Activated B cell treated with CpG ODN at 0.5 μM for 24 hours (primary cell): ENCODE data around the gene OTOL1. TPM values are rescaled to one million over a fixed set of nuclear protein-coding genes. Genes with fewer than 3 reads are reported as not detected.

ENCODE experiments used
- ATAC-seq: fragments of 200-7000 bp; cut with Tn5 transposase; one replicate; pipeline ENCODE4 v1.10.0; 2021; ENCODE audit warnings: low read depth, mild to moderate bottlenecking, moderate library complexity
- CTCF ChIA-PET: fragments of 350-600 bp; sonication (Branson Sonifier 250); formaldehyde crosslinking; loops from one replicate; lab custom pipeline; 2021; ENCODE audit warnings: antibody characterized with exemption; lab: Charles Lee
- POLR2A ChIA-PET: fragments of 350-600 bp; sonication (Branson Sonifier 250); formaldehyde crosslinking; loops from one replicate; lab custom pipeline; 2021; ENCODE audit warnings: antibody characterized with exemption; lab: Charles Lee
- DNase-seq: peaks from one replicate; pipeline ENCODE4 v3.0.0; 2022
- H3K27ac Mint-ChIP-seq: one replicate; pipeline ENCODE4 v1.8.0; 2020; ENCODE audit warnings: mixed read lengths
- H3K27me3 Mint-ChIP-seq: one replicate; pipeline ENCODE4 v1.8.0; 2021; ENCODE audit warnings: mixed read lengths
- H3K36me3 Mint-ChIP-seq: one replicate; pipeline ENCODE4 v1.8.0; 2021; ENCODE audit warnings: low read depth, mixed read lengths
- H3K4me1 Mint-ChIP-seq: one replicate; pipeline ENCODE4 v1.8.0; 2021; ENCODE audit warnings: mixed read lengths
- H3K4me3 Mint-ChIP-seq: one replicate; pipeline ENCODE4 v1.8.0; 2020; ENCODE audit warnings: mild to moderate bottlenecking, mixed read lengths
- H3K9me3 Mint-ChIP-seq: one replicate; pipeline ENCODE4 v1.8.0; 2020; ENCODE audit warnings: mixed read lengths
- CTCF ChIP-seq: fragments of 200-600 bp; IDR thresholded peaks from one replicate; pipeline ENCODE4 v1.8.0; 2022; ENCODE audit warnings: antibody characterized with exemption, mild to moderate bottlenecking
- intact Hi-C: fragments of 100-400 bp; cut with micrococcal nuclease; formaldehyde crosslinking; loops from one replicate; pipeline ENCODE4 v1.15.1; 2024
- total RNA-seq: library from RNA; stranded (reverse); gene quantifications from 2 replicates; pipeline ENCODE4 v1.2.3, GENCODE V29; 2022

The OTOL1 gene
- total RNA-seq, 1 donor from 2014 or later: not detected

DNA sequence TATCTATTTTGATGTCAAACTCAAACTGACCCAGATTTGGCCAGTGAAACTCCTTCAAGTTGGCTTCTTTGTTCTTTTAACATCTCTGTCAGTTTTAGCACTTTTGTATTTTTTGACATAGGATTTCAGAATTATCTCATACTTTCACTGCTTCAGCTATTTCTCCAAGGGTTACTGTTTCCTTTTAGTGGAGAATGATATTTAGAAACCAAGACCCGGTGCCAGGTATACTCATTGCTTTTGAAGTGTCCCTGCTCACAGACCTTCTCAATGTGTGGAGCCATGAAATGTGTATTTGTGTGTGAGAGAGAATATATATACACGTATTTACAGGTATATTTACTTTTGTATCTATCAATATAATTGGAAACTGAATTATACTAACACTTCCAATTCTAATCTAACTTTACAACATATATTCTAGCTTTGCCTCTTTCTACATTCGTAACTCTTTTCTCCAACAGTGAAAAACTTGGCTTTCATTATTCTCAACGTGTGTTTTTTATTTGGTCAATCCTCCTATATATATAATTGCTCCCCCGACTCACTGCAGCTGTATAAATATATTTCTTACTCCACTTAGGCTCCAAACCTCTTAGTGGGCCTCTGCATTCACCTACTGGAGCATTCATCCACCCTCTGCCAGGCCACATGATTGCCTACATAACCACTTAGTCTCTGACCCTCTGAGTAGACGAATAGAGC, 54.0 kb downstream of the OTOL1 start:
- DNase-seq (no peak), ATAC-seq (no peak)
- H3K27me3 Mint-ChIP-seq: no peaks in the 10 kb centered on the region
- H3K4me3 Mint-ChIP-seq: no peak overlapping the region
- no peaks in the 10 kb centered on the region for H3K9me3 Mint-ChIP-seq
- H3K36me3 Mint-ChIP-seq: no peaks in the 10 kb centered on the region
- ChIA-PET POLR2A (no interaction called here), CTCF (no interaction called here)
- TF ChIP-seq CTCF: no peak
- no peak overlapping the region for H3K27ac Mint-ChIP-seq
- H3K4me1 Mint-ChIP-seq: no peaks in the 10 kb centered on the region
- intact Hi-C loops: no loop called here

DNA sequence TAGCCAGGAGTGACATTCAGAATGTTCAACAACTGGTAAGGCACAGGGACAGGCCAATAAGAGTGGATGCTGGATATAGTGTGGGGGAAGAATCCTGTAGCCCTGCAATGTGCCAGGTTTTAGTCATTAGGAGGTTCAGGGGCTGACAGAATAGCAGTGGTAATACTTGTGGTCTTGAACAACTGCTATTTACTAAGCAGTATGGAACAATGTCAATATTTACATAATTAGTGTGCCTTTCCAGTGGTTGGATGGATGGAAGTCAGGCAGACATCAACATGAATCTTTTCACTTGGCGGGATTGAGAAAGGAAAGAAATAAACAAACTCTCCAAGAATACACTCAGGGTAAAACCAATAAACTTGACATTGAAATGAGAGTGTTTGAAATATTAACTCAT, 55.1 kb downstream of the OTOL1 start:
- DNase-seq: no peak
- Mint-ChIP-seq H3K4me1 (no peaks in the 10 kb centered on the region), H3K27me3 (peaks cover 2% of the 10 kb centered on the region), H3K9me3 (no peaks in the 10 kb centered on the region), H3K27ac (no peak overlapping the region), H3K4me3 (no peak overlapping the region), H3K36me3 (no peaks in the 10 kb centered on the region)
- no peak for TF ChIP-seq CTCF
- no peak for ATAC-seq
- CTCF ChIA-PET: no interaction called here
- intact Hi-C loops: no loop called here
- POLR2A ChIA-PET: no interaction called here

DNA sequence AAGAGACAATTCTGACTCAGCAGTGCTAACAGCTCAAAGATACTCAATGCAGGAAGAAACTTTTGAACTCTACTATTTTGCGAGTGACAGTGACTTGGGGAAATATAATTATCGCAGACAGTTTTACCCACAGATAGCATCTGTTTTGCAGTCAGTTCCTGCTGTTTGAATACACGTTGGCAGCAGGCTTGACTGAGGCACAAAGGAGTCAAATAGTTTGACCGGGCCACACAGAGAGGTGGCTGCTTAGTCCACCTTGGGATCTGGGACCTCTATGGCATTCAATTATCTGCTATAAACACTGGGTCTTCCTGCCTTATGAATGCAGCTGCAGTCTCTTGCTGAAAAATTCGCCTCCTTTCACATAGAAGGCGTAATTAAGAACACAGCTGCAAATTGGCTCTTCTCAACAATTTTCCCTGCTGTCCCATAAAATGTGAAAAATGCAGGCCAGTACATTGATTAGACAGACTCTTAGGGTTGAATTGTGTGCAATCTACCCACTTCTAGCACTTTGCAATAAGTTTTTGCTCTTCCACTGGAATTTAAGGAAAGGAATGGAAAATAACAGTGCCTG, 56.5 kb downstream of the OTOL1 start:
- Mint-ChIP-seq H3K27me3 (peaks cover 2% of the 10 kb centered on the region), H3K27ac (no peak overlapping the region), H3K36me3 (no peaks in the 10 kb centered on the region), H3K9me3 (no peaks in the 10 kb centered on the region), H3K4me3 (no peak overlapping the region), H3K4me1 (no peaks in the 10 kb centered on the region)
- no peak for TF ChIP-seq CTCF
- POLR2A ChIA-PET: no interaction called here
- intact Hi-C loops: no loop called here
- CTCF ChIA-PET: no interaction called here
- no peak for DNase-seq
- ATAC-seq: no peak

Other genes starting within 250 kb of the OTOL1 start
- not detected in 2 replicates for gene SPTSSB, start 125.3 kb upstream of the OTOL1 start, total RNA-seq